WI38 (cell line): ENCODE measurements around the gene TRIM44.

ENCODE experiments used
- H3K4me3 ChIP-seq: 2 replicates; pipeline ENCODE4 v1.5.1; 2011; ENCODE audit warnings: low read depth, mild to moderate bottlenecking, control low read depth, low read length
- CTCF ChIP-seq: IDR thresholded peaks from 2 replicates; pipeline ENCODE4 v1.5.1; 2012; ENCODE audit warnings: low read depth, mild to moderate bottlenecking, control low read depth, low read length

The TRIM44 gene

DNA sequence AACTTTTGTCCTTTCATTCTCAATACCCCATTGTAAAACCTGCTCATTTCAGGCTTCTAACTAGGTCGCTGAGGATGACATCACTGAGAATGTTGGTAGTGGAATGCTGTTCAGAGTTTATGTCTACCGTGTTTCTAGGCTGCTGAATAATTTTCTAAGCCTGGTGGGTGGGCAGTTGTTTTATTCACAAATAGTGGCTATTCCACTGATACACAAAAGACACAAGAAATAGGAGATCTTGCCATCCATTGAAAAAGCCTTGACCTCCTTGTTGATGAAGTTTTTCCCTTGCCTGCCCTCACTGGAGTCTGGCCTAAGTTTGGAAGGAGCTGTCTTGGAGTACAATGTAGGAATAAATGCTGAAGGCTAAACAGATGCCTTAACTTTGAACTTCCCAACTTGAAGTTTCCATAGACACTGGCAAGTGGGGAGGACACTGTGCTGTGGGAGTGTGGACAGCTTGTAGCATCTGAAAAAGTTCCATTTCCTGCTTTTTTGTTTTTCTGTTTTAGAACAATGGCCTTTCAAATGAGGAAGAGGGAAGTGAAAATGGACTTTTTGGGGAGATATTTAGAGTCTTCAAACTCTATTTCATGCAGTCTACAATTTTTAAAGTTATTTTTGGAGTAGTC is 59.2 kb downstream of the TRIM44 start:
- TF ChIP-seq CTCF = no peak
- no peak overlapping the region for H3K4me3 ChIP-seq

DNA sequence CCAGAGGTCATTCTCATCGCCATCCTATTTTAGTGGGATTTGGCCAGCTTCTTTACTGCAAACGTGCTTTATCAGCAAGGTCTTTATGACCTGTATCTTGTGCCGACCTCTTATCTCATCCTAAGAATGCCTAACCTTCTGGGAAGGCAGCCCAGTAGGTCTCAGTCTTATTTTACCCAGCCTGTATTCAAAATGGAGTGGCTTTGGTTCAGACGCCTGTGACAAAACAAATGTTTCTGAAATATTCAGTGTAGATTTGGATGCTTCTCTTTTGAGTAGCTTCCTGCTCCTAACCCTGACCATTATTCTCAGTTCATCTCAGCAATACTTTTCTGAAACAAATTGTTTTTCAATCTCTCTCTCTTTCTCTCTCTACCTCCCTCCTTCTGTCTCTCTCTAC is 60.1 kb downstream of the TRIM44 start:
- no peak for TF ChIP-seq CTCF
- no peak overlapping the region for H3K4me3 ChIP-seq

DNA sequence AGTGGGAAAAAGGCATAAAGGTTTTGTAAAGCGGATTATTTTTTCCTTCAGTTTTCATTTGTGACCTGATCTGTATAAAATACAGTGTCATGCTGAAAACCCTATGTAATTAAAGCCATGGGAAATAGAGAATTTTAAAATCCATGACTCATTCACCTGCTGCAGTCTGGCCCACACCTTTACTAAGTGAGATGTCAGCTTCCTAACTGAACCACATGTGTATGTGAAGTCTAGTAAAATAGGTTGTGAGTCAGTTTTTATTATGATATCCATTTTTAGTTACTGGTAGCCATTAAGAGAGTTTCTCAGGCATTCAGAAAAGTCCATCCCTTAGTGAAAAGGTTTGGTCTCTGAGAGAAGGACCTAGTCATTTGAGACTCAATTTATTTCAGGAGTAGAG is 60.9 kb downstream of the TRIM44 start:
- no peak overlapping the region for H3K4me3 ChIP-seq
- TF ChIP-seq CTCF = no peak

DNA sequence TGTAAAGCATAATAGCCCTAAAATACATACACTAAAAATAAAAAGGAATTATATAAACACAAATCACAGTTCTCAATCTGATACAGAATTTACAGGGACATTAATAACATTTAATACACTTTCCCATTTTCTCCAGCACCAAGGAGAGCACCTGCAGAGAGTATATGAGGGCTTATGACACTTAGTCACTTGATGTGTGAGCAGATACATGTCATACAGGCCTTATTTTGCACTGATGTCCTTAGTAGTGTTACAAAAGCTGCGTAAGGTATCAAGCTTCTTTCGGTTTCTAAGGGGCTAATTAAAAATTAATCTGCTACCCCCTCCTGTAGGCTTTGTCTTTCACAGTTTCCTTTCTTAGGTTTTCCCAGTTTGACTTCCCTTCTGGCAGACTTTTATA is 61.3 kb downstream of the TRIM44 start:
- TF ChIP-seq CTCF = no peak
- H3K4me3 ChIP-seq = no peak overlapping the region

- TF ChIP-seq CTCF = no peak
- H3K4me3 ChIP-seq = no peak overlapping the region
Observed at GRCh38 chr11:35725885-35726284, 63.3 kb downstream of the TRIM44 start.

DNA sequence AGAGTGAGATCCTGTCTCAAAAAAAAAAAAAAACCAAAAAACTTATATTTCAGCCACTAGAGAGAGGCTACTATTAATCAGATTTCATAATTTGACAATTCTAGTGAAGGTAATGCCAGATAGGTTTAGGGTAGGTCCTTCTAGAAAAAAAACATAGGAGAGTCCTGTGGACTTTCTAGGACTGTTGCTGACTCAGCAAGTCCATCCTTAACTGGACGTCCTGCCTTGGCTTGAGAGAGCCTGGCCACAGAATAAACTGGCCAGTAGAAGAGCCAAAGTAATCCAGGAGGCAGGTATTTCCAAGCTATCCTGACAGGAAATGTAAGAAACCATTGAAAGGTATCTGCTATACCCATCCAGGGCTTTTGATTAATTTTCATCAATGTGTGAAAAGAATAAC is 64.6 kb downstream of the TRIM44 start:
- TF ChIP-seq CTCF = no peak
- H3K4me3 ChIP-seq = no peak overlapping the region

DNA sequence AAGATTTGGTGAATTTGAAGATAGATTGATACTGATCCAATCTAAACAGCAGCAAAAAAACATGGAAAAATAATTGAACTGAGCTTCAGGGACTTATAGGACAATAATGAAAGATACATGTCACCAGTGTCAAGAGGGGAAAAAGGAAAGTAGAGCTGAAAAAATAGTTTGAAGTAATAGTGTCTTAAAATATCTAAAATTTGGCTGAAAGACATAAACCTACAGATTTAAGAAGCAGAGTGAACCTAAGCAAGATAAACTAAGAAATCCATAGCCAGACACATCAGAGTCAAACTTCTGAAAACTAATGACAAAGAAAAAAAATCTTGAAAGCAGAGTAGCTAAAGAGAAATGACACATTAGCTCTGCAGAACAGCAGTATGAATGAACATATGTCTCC is 67.7 kb downstream of the TRIM44 start:
- TF ChIP-seq CTCF = no peak
- no peak overlapping the region for H3K4me3 ChIP-seq
